HTERT RPE-1 (cell line): Measurements from ENCODE around the gene CCL23.

Experiments used
- in situ Hi-C: fragments of 300-500 bp; cut with MboI; formaldehyde crosslinking; loops from 4 replicates; pipeline ENCODE4 v1.14.3; 2020; ENCODE audit warnings: low sequenced_read_pairs

CCL23 gene

DNA sequence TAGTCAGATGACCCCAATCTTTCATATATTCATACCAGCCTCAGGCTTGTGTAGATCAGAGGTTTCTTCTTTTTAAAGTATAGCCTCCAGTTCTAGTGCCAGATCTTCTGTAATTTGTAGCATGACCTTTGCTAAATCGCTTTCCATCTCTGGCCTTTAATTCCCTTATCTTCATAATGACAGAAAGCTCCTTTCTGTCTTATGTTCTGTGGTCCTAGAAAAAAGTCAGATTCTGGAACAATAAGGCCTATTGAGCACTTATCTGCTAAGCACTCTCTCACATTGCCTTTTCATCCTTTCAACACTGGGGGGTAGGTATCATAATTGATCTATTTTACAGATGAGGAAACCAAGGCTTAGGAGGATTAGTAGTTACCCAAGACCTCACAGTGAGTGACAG lies 45.7 kb downstream of the CCL23 start:
- in situ Hi-C loops = no loop called here

DNA sequence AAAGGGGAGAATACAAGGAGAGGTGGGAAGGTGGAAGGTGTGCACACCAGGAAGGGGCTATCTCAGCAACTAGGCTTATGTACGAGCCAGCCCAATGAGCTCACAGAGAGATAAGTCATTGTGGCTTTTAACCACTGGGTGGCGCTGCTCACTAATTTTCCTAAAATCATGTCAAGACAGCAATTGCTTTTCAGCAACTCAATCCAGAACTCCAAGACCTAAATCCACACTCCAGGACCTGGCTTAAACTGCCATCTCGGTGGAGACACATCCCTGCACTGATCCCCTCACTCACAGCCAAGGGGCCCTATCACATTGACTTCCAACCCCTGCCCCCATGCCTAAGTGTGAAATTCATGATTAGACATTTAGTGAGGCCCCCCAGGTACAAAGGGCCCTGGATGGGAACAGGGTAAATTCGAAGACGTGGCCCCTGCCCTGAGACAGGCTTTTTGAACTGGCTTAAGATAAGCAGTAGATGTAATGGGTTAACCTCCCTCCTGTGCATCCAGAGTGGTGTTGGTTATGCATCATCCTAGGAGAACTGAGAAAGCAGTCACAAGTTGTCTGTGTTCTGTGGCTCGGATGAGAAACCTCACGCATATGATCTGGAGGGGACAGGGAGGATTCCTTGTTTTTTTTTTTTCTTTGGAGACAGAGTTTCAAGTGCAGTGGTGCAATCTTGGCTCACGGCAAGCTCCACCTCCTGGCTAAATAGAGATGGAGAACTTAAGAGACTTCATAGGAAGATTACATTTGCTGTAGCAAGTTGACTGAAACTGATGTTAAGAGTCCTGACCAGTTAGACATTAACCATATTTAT lies 48.0 kb downstream of the CCL23 start:
- in situ Hi-C loops = no loop called here

DNA sequence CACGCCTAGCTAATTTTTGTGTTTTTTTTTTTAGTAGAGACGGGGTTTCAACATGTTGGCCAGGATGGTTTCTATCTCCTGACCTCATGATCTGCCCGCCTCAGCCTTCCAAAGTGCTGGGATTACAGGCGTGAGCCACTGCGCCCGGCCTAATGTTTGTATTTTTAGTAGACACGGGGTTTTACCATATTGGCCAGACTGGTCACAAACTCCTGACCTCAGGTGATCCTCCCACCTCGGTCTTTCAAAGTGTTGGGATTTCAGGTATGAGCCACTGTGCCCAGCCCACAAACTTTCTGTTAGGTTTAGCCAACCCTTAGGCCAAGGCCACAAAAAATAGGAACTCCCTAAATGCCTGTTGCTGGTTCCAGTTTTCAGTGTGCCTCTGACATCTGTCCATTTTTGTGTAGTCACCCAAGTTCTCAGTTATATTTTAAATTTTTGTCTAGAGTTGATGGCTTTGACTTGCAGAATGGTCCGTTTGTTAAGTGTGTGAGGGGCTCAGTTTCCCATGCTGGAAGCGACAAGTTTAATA lies 49.2 kb downstream of the CCL23 start:
- in situ Hi-C loops = no loop called here

DNA sequence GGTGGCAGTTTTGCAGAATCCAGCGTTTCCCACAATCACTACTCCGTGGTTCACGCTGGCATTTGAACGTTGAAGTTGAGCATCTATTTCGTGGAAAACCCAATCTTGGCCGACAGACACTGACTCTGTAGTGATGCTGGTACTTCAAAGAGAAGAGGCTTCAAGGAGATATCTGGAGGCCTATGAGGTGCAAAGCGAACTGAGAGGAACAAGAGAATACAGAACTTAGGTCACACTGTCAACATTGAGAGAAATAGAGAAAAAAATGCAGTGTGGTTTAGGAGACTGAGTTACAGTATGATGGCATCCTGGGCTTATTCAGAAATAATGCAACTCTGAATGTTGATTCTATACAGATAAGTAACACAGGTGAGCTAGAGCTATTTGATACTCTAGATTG lies 52.5 kb downstream of the CCL23 start:
- in situ Hi-C loops = no loop called here

DNA sequence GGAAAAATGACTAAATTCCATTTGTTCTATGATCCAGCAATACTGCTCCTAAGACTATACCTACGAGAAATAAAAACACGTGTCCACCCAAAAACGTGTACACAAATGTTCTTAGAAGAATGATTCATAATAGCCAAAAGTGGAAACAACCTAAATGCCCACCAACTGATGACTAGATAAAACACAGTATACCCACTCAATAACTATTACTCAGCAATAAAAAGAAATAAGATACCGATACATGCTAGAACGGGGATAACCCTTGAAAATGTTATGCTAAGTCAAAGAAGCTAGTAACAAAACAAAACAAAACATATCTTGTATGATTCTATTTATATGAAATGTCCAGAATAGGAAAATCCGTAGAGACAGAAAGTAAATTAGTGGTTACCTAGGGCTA lies 54.1 kb downstream of the CCL23 start:
- in situ Hi-C loops = no loop called here
